Testis (tissue), 3 donors: ENCODE results near the gene SHC3. TPM values are rescaled to one million over a fixed set of nuclear protein-coding genes. Genes with fewer than 3 reads are reported as not detected.

ENCODE experiments used
- DNase-seq: peaks from one replicate; pipeline ENCODE4 v3.0.0-alpha.2; 2019
- H3K27ac ChIP-seq, 2 donors: fragments of 200-600 bp; sonication (generic); one replicate each; pipeline ENCODE4 v1.5.1; 2019
- H3K27me3 ChIP-seq: fragments of 200-600 bp; sonication (generic); one replicate; pipeline ENCODE4 v1.5.1; 2019
- H3K36me3 ChIP-seq: fragments of 200-600 bp; sonication (generic); one replicate; pipeline ENCODE4 v1.5.1; 2017; ENCODE audit warnings: low read depth; ENCODE audit errors: missing control alignments
- H3K4me1 ChIP-seq: fragments of 200-600 bp; sonication (generic); one replicate; pipeline ENCODE4 v1.5.1; 2019
- H3K4me3 ChIP-seq, 2 donors: fragments of 200-600 bp; sonication (generic); one replicate each; pipeline ENCODE4 v1.5.1; 2017 to 2019
- H3K9me3 ChIP-seq: fragments of 200-600 bp; sonication (generic); one replicate; pipeline ENCODE4 v1.5.1; 2017
- CTCF ChIP-seq, 3 experiments: fragments of 450-650 bp in 2 of 3; fragments of 200-600 bp in 1 of 3; sonication (generic) in 1 of 3; IDR thresholded peaks; one replicate each; pipeline ENCODE4 v1.5.1; 2016 to 2019; ENCODE audit warnings: antibody characterized with exemption in 3 of 3, mild to moderate bottlenecking in 2 of 3, moderate library complexity in 1 of 3
- POLR2A ChIP-seq: fragments of 450-650 bp; IDR thresholded peaks from one replicate; pipeline ENCODE4 v1.6.1; 2017; ENCODE audit warnings: antibody characterized with exemption, mild to moderate bottlenecking, moderate library complexity
- WGBS, 2 donors: methylation state at CpG; one replicate each; pipeline ENCODE4 v1.1.5; 2018; 5-methylcytosine and 5-hydroxymethylcytosine counted together
- intact Hi-C: fragments of 100-400 bp; cut with DNase I; formaldehyde crosslinking; loops from one replicate; pipeline ENCODE4 v1.15.1; 2023; ENCODE audit warnings: low total_unique reads
- polyA plus RNA-seq: library from polyadenylated mRNA; stranded (reverse); fragments of 350-450 nt; fragmentation: Illumina TruSeq; extraction: RNeasy Lipid Tissue Mini Kit (QIAGEN cat#74804); gene quantifications from one replicate; pipeline ENCODE4 v1.2.3, GENCODE V29; 2014; ENCODE audit warnings: low read depth, low replicate concordance; ENCODE audit not compliant: insufficient read depth
- total RNA-seq, 2 donors: library from RNA; depleted of rRNA; stranded (reverse); fragments of >200 nt; gene quantifications; one replicate each; pipeline ENCODE4 v1.2.3, GENCODE V29; 2016

SHC3 gene
- total and polyA plus RNA-seq, 3 donors from 2014 or later: 0.37 to 0.87 (median 0.82) TPM

DNA sequence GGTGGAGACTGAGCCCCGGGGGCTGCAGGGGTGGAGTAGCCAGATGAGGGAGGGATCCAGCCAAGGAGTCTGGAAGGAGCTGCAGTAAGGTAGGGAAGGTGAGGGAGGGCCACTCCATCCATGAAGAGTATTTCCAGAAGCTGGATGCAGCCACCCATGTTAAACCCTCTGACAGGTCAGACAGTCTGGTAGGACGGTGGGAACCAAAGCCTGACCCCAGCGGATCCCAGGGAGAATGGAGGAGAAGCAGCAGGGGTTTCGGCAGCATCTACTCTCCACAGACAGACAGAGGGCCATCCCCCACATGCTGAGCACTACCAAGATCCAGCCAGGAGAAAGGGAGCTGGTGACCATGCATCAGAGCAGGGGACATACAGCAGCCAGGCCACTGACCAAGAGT, 209.8 kb downstream of the SHC3 start:
- Histone ChIP-seq H3K9me3 (no peaks in the 10 kb centered on the region), H3K27me3 (no peaks in the 10 kb centered on the region), H3K4me1 (no peaks in the 10 kb centered on the region), H3K4me3 (no peak overlapping the region), H3K27ac (no peak overlapping the region), H3K36me3 (no peaks in the 10 kb centered on the region)
- TF ChIP-seq POLR2A: no peak
- TF ChIP-seq CTCF (IDR thresholded peaks at IDR 0.05): no peak
- intact Hi-C loops: no loop called here
- WGBS, 2 donors: 83 to 84% methylated on average over 4 of the region's 4 CpGs
- DNase-seq: peak; percentile 2

DNA sequence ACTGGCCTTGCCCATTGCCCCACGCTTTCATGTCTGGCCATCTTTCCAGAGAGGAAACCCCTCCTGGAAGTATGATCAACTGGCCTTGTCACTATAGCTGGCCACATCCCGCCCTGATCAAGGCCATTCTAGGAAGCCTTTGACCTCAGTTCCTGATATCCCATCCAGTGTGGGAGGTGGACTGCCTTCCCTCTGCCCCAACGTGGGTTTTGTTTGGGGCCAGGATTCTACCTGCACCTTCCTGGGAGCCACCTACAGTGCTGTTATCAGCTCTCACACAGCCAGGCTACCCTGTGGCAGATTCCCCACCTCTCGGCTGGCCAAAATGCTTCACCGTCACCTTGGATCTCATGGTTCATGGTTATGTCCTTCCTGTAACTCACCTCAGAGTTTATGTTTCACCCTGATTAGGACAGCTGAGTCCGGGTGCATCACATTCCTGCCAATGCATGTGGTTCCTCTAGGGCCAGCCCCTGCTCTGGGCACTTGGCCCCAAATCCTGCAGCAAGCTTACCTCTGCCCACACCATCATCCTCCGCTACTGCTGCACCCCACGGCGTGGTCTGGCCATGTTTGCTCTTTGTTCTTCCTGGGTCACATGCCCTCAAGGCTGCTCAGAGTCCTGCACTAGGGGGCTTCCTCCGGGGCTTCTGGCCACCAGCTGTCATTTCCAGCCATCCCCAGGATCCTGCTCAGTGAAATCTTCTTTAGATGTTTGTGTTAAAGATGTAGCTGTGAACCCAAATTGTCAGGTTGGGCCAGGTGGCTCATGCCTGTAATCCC, 211.5 kb downstream of the SHC3 start:
- peak; percentile 9 for DNase-seq
- Histone ChIP-seq H3K27ac (no peak overlapping the region), H3K27me3 (no peaks in the 10 kb centered on the region), H3K36me3 (no peaks in the 10 kb centered on the region), H3K4me1 (no peaks in the 10 kb centered on the region), H3K9me3 (no peaks in the 10 kb centered on the region), H3K4me3 (no peak overlapping the region)
- intact Hi-C loops: no loop called here
- WGBS, 2 donors: 68 to 86% methylated on average over 7 to 10 of the region's 10 CpGs
- no peak for TF ChIP-seq POLR2A
- TF ChIP-seq CTCF (IDR thresholded peaks at IDR 0.05): no peak

GRCh38 chr9:88965473-88965872, 213.1 kb downstream of the SHC3 start:
- DNase-seq: peak; percentile 2
- H3K4me3 ChIP-seq: no peak overlapping the region
- H3K27ac ChIP-seq: no peak overlapping the region
- no peaks in the 10 kb centered on the region for H3K4me1 ChIP-seq
- intact Hi-C loops: no loop called here
- no peaks in the 10 kb centered on the region for H3K27me3 ChIP-seq
- TF ChIP-seq POLR2A (no peak), CTCF (IDR thresholded peaks at IDR 0.05) (no peak)
- no peaks in the 10 kb centered on the region for H3K36me3 ChIP-seq
- 78 to 90% methylated on average over 8 of the region's 8 CpGs for WGBS, 2 donors
- H3K9me3 ChIP-seq: no peaks in the 10 kb centered on the region

DNA sequence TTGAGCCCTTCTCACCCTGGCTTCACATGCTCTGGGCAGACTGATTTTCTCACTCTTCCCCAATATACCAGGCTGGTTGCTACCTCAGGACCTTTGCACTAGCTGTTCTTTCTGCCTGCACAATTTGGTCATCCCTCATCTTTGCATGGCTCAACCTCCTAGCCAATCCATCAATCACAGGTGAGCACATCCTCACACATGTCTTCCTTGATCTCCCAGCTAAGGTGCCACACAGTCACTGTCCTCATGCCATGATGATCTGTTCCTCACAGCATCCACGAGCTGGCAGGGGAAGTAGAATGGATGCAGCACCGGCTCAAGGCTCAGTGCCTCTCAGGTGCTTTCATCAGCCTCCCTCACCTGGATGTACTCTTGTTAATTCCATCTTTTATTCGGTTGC, 218.0 kb downstream of the SHC3 start:
- WGBS, 2 donors: 91 to 97% methylated on average over 3 of the region's 3 CpGs
- TF ChIP-seq POLR2A (no peak), CTCF (IDR thresholded peaks at IDR 0.05) (no peak)
- Histone ChIP-seq H3K36me3 (no peaks in the 10 kb centered on the region), H3K4me1 (no peaks in the 10 kb centered on the region), H3K9me3 (no peaks in the 10 kb centered on the region), H3K27me3 (no peaks in the 10 kb centered on the region), H3K4me3 (no peak overlapping the region), H3K27ac (no peak overlapping the region)
- DNase-seq: no peak
- intact Hi-C loops: no loop called here
